ENCODE measurements around the gene FAM117B. TPM values are rescaled to one million over a fixed set of nuclear protein-coding genes. Genes with fewer than 3 reads are reported as not detected.
"Not testable (repeated sequence)": the region's sequence is repeated elsewhere in the genome, so short reads cannot be mapped to it uniquely, and the experiment has no call there.

Gene FAM117B
- total RNA-seq, 2 donors from 2014 or later, result 11.4 to 16.7 TPM

- Mint-ChIP-seq H3K27me3 (ENCODE audit: low read depth) (no peaks in the 10 kb centered on the region), H3K36me3 (ENCODE audit: insufficient read depth in 2 of 2) (no peaks in the 10 kb centered on the region), H3K4me1 (ENCODE audit: low read depth) (peaks cover 69% of the 10 kb centered on the region), H3K4me3 (peak overlapping the region; percentile 8 to 71), H3K27ac (peak overlapping the region; percentile 71), H3K9me3 (no peaks in the 10 kb centered on the region)
- ATAC-seq (replicated peaks in 1 of 2) (peak in 1 of 2 donors; percentile 57), DNase-seq (no peak)
Measured at GRCh38 chr2:202690321-202690900, 55.6 kb downstream of the FAM117B start.

- H3K27me3 Mint-ChIP-seq (ENCODE audit: low read depth), result no peaks in the 10 kb centered on the region
- H3K4me3 Mint-ChIP-seq, result no peak overlapping the region
- DNase-seq (no peak), ATAC-seq (replicated peaks in 1 of 2) (no peak)
- peaks cover 0 to 3% of the 10 kb centered on the region in 2 donors for H3K36me3 Mint-ChIP-seq (ENCODE audit: insufficient read depth in 2 of 2)
- H3K9me3 Mint-ChIP-seq, result no peaks in the 10 kb centered on the region
- peaks cover 61% of the 10 kb centered on the region for H3K4me1 Mint-ChIP-seq (ENCODE audit: low read depth)
- peak overlapping the region; percentile 42 for H3K27ac Mint-ChIP-seq
Measured at GRCh38 chr2:202693503-202693902, 58.7 kb downstream of the FAM117B start.

- Mint-ChIP-seq H3K27me3 (ENCODE audit: low read depth) (no peaks in the 10 kb centered on the region), H3K4me3 (no peak overlapping the region), H3K27ac (no peak overlapping the region), H3K36me3 (ENCODE audit: insufficient read depth in 2 of 2) (peaks cover 0 to 14% of the 10 kb centered on the region in 2 donors), H3K4me1 (ENCODE audit: low read depth) (peaks cover 64% of the 10 kb centered on the region), H3K9me3 (no peaks in the 10 kb centered on the region)
- DNase-seq (no peak), ATAC-seq (replicated peaks in 1 of 2) (no peak)
Measured at GRCh38 chr2:202695166-202695565, 60.4 kb downstream of the FAM117B start.

DNA sequence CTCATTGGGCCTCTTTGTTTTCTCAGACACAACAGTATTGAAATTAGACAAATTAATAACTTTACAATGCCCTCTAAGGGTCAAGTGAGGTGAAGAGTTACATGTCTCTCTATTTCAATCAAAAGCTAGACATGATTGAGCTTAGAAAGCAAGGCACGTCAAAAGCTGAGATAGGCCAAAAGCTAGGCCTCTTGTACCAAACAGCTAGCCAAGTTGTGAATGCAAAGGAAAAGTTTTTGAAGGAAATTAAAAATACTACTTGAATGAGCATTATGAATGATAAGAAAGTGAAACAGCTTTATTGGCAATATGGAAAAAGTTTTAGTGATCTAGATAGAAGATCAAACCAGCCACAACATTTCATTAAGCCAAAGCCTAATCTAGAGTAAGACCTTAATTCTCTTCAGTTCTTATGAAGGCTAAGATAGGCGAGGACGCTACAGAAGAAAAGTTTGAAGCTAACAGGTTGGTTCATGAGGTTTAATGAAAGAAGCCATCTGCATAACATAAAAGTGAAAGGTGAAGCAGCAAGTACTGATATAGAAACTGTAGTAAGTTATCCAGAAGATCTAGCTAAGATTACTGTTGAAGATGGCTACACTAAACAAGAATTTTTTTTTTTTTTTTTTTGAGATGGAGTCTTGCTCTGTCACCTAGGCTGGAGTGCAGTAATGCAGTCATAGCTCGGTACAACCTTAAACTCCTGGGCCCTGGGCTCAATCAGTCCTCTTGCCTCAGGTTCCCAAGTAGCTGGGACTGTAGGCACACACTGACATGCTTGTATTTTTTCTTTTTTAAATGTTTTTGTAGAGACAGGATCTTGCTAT is 65.5 kb downstream of the FAM117B start:
- Mint-ChIP-seq H3K36me3 (ENCODE audit: insufficient read depth in 2 of 2) (peaks cover 3 to 16% of the 10 kb centered on the region in 2 donors), H3K4me3 (peak overlapping the region; percentile 17 to 80), H3K9me3 (no peaks in the 10 kb centered on the region), H3K27ac (peak overlapping the region; percentile 96), H3K4me1 (ENCODE audit: low read depth) (peaks cover 63% of the 10 kb centered on the region), H3K27me3 (ENCODE audit: low read depth) (no peaks in the 10 kb centered on the region)
- DNase-seq (no peak), ATAC-seq (replicated peaks in 1 of 2) (peak; percentile 84)

GRCh38 chr2:202703091-202703490 is 68.3 kb downstream of the FAM117B start:
- Mint-ChIP-seq H3K4me3 (no peak overlapping the region), H3K4me1 (ENCODE audit: low read depth) (peaks cover 75% of the 10 kb centered on the region), H3K27ac (peak overlapping the region; percentile 71), H3K27me3 (ENCODE audit: low read depth) (no peaks in the 10 kb centered on the region), H3K36me3 (ENCODE audit: insufficient read depth in 2 of 2) (peaks cover 4 to 19% of the 10 kb centered on the region in 2 donors), H3K9me3 (peaks cover 0 to 1% of the 10 kb centered on the region in 2 donors)
- DNase-seq (no peak), ATAC-seq (replicated peaks in 1 of 2) (peak; percentile 28 to 32)

DNA sequence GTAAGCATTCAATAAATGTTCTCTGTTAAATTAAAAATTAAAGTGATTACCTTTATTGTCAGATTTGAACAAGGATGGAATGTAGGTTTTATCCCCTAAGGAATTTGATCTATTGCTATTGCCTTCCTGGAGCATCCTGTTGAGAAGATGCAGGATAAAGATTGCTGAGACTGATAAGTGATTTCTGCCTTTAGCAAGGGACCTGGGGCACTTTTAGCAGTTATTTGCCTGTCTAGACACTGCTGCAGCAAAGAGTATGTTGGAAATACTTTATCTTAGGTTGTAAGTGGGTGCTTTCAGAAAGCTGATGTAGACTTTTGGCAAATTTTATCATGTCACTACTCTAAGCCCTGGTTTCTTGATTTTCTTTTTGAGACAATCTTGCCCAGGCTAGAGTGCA is 69.5 kb downstream of the FAM117B start:
- H3K27me3 Mint-ChIP-seq (ENCODE audit: low read depth), result no peaks in the 10 kb centered on the region
- ATAC-seq (replicated peaks in 1 of 2), result no peak
- peaks cover 80% of the 10 kb centered on the region for H3K4me1 Mint-ChIP-seq (ENCODE audit: low read depth)
- peaks cover 0 to 3% of the 10 kb centered on the region in 2 donors for H3K9me3 Mint-ChIP-seq
- no peak for DNase-seq
- H3K36me3 Mint-ChIP-seq (ENCODE audit: insufficient read depth in 2 of 2), result peaks cover 4 to 15% of the 10 kb centered on the region in 2 donors
- no peak overlapping the region for H3K27ac Mint-ChIP-seq
- H3K4me3 Mint-ChIP-seq, result no peak overlapping the region

- Mint-ChIP-seq H3K36me3 (ENCODE audit: insufficient read depth in 2 of 2) (peaks cover 4 to 14% of the 10 kb centered on the region in 2 donors), H3K4me3 (peak overlapping the region; percentile 65 to 81), H3K9me3 (peaks cover 0 to 3% of the 10 kb centered on the region in 2 donors), H3K27me3 (ENCODE audit: low read depth) (no peaks in the 10 kb centered on the region), H3K27ac (peak overlapping the region; percentile 97), H3K4me1 (ENCODE audit: low read depth) (peaks cover 73% of the 10 kb centered on the region)
- DNase-seq (no peak), ATAC-seq (replicated peaks in 1 of 2) (no peak)
Measured at GRCh38 chr2:202705446-202706020, 70.8 kb downstream of the FAM117B start.

DNA sequence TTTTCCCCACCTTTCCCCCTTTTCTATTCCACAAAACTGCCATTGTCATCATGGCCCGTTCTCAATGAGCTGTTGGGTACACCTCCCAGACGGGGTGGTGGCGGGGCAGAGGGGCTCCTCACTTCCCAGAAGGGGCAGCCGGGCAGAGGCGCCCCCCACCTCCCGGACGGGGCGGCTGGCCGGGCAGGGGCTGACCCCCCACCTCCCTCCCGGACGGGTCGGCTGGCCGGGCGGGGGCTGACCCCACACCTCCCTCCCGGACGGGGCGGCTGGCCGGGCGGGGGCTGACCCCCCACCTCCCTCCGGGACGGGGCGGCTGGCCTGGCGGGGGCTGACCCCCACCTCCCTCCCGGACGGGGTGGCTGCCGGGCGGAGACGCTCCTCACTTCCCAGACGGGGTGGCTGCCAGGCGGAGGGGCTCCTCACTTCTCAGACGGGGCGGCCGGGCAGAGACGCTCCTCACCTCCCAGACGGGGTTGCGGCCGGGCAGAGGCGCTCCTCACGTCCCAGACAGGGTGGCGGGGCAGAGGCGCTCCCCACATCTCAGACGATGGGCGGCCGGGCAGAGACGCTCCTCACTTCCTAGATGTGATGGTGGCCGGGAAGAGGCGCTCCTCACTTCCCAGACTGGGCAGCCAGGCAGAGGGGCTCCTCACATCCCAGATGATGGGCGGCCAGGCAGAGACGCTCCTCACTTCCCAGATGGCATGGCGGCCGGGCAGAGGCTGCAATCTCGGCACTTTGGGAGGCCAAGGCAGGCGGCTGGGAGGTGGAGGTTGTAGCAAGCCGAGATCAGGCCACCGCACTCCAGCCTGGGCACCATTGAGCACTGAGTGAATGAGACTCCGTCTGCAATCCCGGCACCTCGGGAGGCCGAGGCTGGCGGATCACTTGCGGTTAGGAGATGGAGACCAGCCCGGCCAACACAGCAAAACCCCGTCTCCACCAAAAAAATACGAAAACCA is 80.5 kb downstream of the FAM117B start:
- not testable (repeated sequence) for H3K27me3 Mint-ChIP-seq (ENCODE audit: low read depth); DNase-seq; H3K27ac Mint-ChIP-seq; ATAC-seq (replicated peaks in 1 of 2); H3K4me3 Mint-ChIP-seq
- peaks cover 45% of the 10 kb centered on the region for H3K4me1 Mint-ChIP-seq (ENCODE audit: low read depth)
- H3K36me3 Mint-ChIP-seq (ENCODE audit: insufficient read depth in 2 of 2), result peaks cover 19 to 39% of the 10 kb centered on the region in 2 donors
- peaks cover 12 to 13% of the 10 kb centered on the region in 2 donors for H3K9me3 Mint-ChIP-seq

GRCh38 chr2:202716114-202716718 is 81.4 kb downstream of the FAM117B start:
- H3K27ac Mint-ChIP-seq, result peak overlapping the region; percentile 52

DNA sequence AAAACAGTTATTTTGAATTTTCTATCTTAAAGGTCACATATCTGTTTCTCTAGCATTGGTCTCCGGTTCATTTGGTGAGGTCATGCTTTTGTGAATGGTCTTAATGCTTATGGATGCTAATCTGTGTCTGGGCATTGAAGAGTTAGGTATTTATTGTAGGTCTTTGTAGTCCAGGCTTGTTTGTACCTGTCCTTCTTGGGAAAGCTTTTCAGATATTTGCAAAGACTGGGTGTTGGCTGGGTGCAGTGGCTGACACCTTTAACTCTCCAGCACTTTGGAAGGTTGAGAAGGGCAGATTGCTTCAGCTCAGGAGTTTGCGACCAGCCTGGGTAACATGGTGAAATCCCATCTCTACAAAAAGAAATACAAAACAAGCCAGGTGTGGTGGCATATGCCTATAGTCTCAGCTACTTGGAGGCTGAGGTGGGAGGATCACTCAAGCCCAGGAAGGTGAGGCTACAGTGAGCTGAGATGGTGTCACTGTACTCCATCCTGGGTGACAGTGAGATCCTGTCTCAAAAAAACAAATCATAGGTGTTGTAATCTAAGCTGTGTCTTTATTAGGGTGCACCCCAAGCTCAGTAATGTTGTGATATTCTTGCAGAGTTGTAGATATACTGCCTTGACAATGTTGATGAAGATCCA is 82.3 kb downstream of the FAM117B start:
- peaks cover 19 to 36% of the 10 kb centered on the region in 2 donors for H3K36me3 Mint-ChIP-seq (ENCODE audit: insufficient read depth in 2 of 2)
- H3K4me3 Mint-ChIP-seq, result no peak overlapping the region
- no peaks in the 10 kb centered on the region for H3K27me3 Mint-ChIP-seq (ENCODE audit: low read depth)
- DNase-seq, result no peak
- peaks cover 45% of the 10 kb centered on the region for H3K4me1 Mint-ChIP-seq (ENCODE audit: low read depth)
- H3K9me3 Mint-ChIP-seq, result peaks cover 12% of the 10 kb centered on the region in 2 donors
- H3K27ac Mint-ChIP-seq, result peak overlapping the region; percentile 52
- no peak for ATAC-seq (replicated peaks in 1 of 2)

More at GRCh38 chr2:202716114-202716718, 81.4 kb downstream of the FAM117B start:
- Mint-ChIP-seq H3K9me3 (peaks cover 12 to 13% of the 10 kb centered on the region in 2 donors), H3K36me3 (ENCODE audit: insufficient read depth in 2 of 2) (peaks cover 19 to 38% of the 10 kb centered on the region in 2 donors), H3K27me3 (ENCODE audit: low read depth) (no peaks in the 10 kb centered on the region), H3K4me3 (no peak overlapping the region), H3K4me1 (ENCODE audit: low read depth) (peaks cover 45% of the 10 kb centered on the region)
- ATAC-seq (replicated peaks in 1 of 2) (no peak), DNase-seq (no peak)

GRCh38 chr2:202717598-202718310 is 83.0 kb downstream of the FAM117B start:
- peaks cover 45% of the 10 kb centered on the region for H3K4me1 Mint-ChIP-seq (ENCODE audit: low read depth)
- H3K27me3 Mint-ChIP-seq (ENCODE audit: low read depth), result no peaks in the 10 kb centered on the region
- ATAC-seq (replicated peaks in 1 of 2) (peak; percentile 20 to 23), DNase-seq (no peak)
- H3K4me3 Mint-ChIP-seq, result peak overlapping the region in 1 of 2 donors; percentile 61
- peaks cover 7 to 12% of the 10 kb centered on the region in 2 donors for H3K9me3 Mint-ChIP-seq
- peak overlapping the region; percentile 89 for H3K27ac Mint-ChIP-seq
- peaks cover 14 to 29% of the 10 kb centered on the region in 2 donors for H3K36me3 Mint-ChIP-seq (ENCODE audit: insufficient read depth in 2 of 2)

Measured in activated T-cell treated with anti-CD3 and anti-CD28 coated beads, Interleukin-2, amount 50 U/mL, for 72 hours (primary cell).